ENCODE data around the gene ARL14. TPM values are rescaled to one million over a fixed set of nuclear protein-coding genes. Genes with fewer than 3 reads are reported as not detected.

Gene ARL14
- total and polyA plus RNA-seq, 2 of the 13 experiments (the other 11 are each of a cell fraction or from before 2014, with no cell fraction given) = 0.11 TPM; not detected in 1

GRCh38 chr3:160671231-160671630 is 5.7 kb upstream of the ARL14 start:
- Histone ChIP-seq H3K9ac (ENCODE audit: insufficient read depth, low read depth, low read length) (no peak overlapping the region), H3K9me3 (ENCODE audit: low read length) (no peaks in the 10 kb centered on the region), H3K4me1 (ENCODE audit: insufficient read depth, low read length) (peaks cover 11% of the 10 kb centered on the region), H3K4me3 (replicated peaks in 1 of 3; ENCODE audit: insufficient read depth in 1 of 3, low read depth in 2 of 3, low read length in 3 of 3) (no peak overlapping the region), H3K27ac (ENCODE audit: extremely low read length, insufficient read depth, low read length) (no peak overlapping the region), H3K4me2 (ENCODE audit: low read depth, low read length) (no peak overlapping the region), H4K20me1 (ENCODE audit: insufficient read depth, low read length) (no peaks in the 10 kb centered on the region), H3K27me3 (ENCODE audit: control insufficient read depth in 1 of 2, insufficient read depth in 2 of 2, low read length in 2 of 2) (no peaks in the 10 kb centered on the region), H3K36me3 (replicated peaks in 1 of 2; ENCODE audit: control insufficient read depth in 1 of 2, insufficient read depth in 2 of 2, low read length in 2 of 2) (no peaks in the 10 kb centered on the region), H2AFZ (ENCODE audit: low read length) (no peak overlapping the region), H3K79me2 (ENCODE audit: insufficient read depth, low read length) (no peaks in the 10 kb centered on the region)
- no peak for FAIRE-seq
- in situ Hi-C loops (cut with HindIII; ENCODE audit: extremely low pct_ligation_motif_present, low pct_unique_long_range_greater_than_20kb) (no loop called here), intact Hi-C loops (cut with micrococcal nuclease; ENCODE audit: unreplicated experiment) (no loop called here)
- no peak for TF ChIP-seq CTCF (CRISPR knock-in tag; IDR thresholded peaks at IDR 0.05)
- TF ChIP-seq, protein P1, sequence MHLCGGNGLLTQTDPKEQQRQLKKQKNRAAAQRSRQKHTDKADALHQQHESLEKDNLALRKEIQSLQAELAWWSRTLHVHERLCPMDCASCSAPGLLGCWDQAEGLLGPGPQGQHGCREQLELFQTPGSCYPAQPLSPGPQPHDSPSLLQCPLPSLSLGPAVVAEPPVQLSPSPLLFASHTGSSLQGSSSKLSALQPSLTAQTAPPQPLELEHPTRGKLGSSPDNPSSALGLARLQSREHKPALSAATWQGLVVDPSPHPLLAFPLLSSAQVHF (CRISPR knock-in tag; IDR thresholded peaks at IDR 0.05) = no peak
- TF ChIP-seq LCORL (IDR thresholded peaks at IDR 0.05) = no peak
- TF ChIP-seq LCORL (CRISPR knock-in tag; IDR thresholded peaks at IDR 0.05) = no peak
- no peak for TF ChIP-seq HMGXB4 (CRISPR knock-in tag; IDR thresholded peaks at IDR 0.05; ENCODE audit: borderline replicate concordance in 1 of 2, low read depth in 1 of 2)
- no peak for TF ChIP-seq NCOA2 (CRISPR knock-in tag; IDR thresholded peaks at IDR 0.05)
- no peak for TF ChIP-seq ZFP37 (CRISPR knock-in tag; IDR thresholded peaks at IDR 0.05; ENCODE audit: borderline replicate concordance)
- TF ChIP-seq HHEX (CRISPR knock-in tag; IDR thresholded peaks at IDR 0.05) = no peak
- TF ChIP-seq MTF2 (CRISPR knock-in tag; IDR thresholded peaks at IDR 0.05; ENCODE audit: borderline replicate concordance) = no peak
- no peak for TF ChIP-seq ELK4 (CRISPR knock-in tag; IDR thresholded peaks at IDR 0.05; ENCODE audit: borderline replicate concordance)
- TF ChIP-seq KLF11 (CRISPR knock-in tag; IDR thresholded peaks at IDR 0.05) = no peak
- TF ChIP-seq ARNTL (CRISPR knock-in tag; IDR thresholded peaks at IDR 0.05) = no peak
- TF ChIP-seq HNF1B (CRISPR knock-in tag; IDR thresholded peaks at IDR 0.05) = no peak
- no peak for TF ChIP-seq STAT5B (CRISPR knock-in tag; IDR thresholded peaks at IDR 0.05)
- TF ChIP-seq, protein P2, sequence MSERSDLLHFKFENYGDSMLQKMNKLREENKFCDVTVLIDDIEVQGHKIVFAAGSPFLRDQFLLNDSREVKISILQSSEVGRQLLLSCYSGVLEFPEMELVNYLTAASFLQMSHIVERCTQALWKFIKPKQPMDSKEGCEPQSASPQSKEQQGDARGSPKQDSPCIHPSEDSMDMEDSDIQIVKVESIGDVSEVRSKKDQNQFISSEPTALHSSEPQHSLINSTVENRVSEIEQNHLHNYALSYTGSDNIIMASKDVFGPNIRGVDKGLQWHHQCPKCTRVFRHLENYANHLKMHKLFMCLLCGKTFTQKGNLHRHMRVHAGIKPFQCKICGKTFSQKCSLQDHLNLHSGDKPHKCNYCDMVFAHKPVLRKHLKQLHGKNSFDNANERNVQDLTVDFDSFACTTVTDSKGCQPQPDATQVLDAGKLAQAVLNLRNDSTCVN (CRISPR knock-in tag; IDR thresholded peaks at IDR 0.05; ENCODE audit: borderline replicate concordance) = no peak
- no TSS peak for BruUV-seq (replicated peaks)
- ATAC-seq = no peak
- POLR2A ChIA-PET = no interaction called here
- 73% methylated on average over 6 of the region's 6 CpGs for WGBS (ENCODE audit: low lambda C conversion rate)
- no peak for DNase-seq (ENCODE audit: low spot score)
- CTCF ChIA-PET (ENCODE audit: low intra/inter-chr PET ratio, low total read pairs) = no interaction called here
